Occipital lobe (tissue), 3 donors: ENCODE data around the gene MST1. TPM values are rescaled to one million over a fixed set of nuclear protein-coding genes. Genes with fewer than 3 reads are reported as not detected.

Experiments
- DNase-seq: peaks from one replicate; lab custom pipeline; 2025; lab: John Stamatoyannopoulos, UW
- small RNA-seq: library from RNA; depleted of rRNA; stranded (forward); fragments of <200 nt; gene quantifications from one replicate; pipeline ENCODE3, GENCODE V24; 2014
- total RNA-seq: library from RNA; depleted of rRNA; stranded (reverse); fragments of >200 nt; gene quantifications from one replicate; pipeline ENCODE4 v1.2.3, GENCODE V29; 2014

MST1 gene
- total RNA-seq, 1 donor from 2014 or later = 7.5 TPM

DNA sequence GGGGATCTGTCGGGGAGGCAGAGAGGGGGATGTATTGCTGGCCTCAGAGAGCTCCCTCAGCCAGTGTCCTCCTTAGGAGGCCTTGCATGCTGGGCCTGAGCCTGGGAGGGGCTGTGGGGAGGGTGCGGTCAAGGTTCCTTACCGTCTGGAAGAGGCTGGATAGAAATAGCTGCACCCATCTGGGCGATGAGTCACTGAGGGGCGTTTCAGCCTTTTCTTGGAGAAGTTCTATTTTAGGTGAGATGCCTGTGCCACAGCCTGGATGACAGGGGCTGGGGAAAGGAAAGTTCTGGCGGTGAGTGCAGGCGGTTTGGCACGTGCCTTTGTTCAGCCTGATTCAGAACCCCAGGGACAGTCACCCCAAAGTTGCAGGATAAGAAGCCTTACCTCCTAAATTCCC lies 50.8 kb downstream of the MST1 start:
- peak; percentile 78 for DNase-seq

DNA sequence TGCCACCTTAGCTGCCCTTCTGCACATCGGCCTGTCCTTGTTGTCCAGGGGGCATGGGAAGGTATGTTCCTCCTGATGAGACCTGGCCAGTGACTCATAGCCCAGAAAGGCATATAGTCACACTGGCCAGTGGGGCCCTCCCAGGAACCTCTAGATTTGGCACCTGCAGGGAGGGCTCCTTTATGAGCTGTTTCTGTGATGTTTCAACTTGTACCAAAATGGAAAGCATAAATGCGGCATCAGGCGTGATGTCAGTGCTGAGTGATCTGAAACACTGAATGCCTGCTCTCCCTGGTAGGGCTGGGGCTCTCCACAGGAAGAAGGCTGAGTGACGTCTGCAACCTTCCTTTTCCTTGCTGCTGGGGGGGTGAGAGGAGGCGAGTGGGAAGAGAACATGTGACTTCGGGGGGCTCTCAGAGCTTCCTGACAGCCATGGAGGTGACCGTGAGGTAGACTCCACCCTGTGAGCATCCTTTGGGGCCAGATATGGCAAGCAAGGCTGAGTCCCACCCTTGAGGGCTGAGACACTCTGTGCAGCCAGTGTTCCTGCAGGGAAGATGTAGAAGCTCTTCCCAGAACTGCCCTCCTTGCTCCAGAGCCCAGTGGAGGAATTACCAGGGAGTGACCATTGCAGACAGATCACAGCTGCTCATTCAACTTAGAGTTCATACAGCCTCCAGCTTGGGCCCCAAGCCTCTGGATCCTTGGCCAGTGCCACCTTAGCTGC lies 52.2 kb downstream of the MST1 start:
- peak; percentile 45 for DNase-seq

DNA sequence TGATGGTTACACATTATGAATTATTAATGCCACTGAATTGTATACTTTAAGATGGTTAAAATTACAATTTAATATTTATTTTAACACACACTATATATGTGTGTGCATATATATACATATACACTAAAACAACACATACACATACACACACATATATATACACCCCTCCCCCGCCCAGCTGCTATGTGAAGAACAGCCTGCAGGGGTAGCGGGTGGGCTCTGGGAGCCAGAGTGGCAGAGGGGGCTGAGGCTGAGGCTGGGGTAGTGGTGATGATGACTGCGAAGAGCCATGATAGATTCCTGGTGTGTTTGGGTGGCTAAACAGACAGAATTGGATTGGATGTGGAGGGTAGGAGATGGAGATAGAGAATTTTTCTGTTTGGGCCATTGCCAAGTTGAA lies 54.5 kb downstream of the MST1 start:
- DNase-seq = no peak

Small RNA genes lying within 50 kb of the gene (small RNA-seq; reads per million reads assigned to genes)
- not detected for gene AMIGO3

Other genes starting within 250 kb of the MST1 start
- 21.2 TPM for gene DAG1, start 219.2 kb downstream of the MST1 start, total RNA-seq
- gene BSN, start 135.0 kb downstream of the MST1 start, total RNA-seq = 7.3 TPM
- 65.4 TPM for gene APEH, start 15.1 kb downstream of the MST1 start, total RNA-seq
- 23.2 TPM for gene RNF123, start 83 bp upstream of the MST1 start, total RNA-seq
- 0.78 TPM for gene AMIGO3, start 30.2 kb upstream of the MST1 start, total RNA-seq
- 10.6 TPM for gene GMPPB, start 34.5 kb upstream of the MST1 start, total RNA-seq
- 70.3 TPM for gene IP6K1, start 97.1 kb upstream of the MST1 start, total RNA-seq
- gene CDHR4, start 110.4 kb upstream of the MST1 start, total RNA-seq = not detected
- gene INKA1, start 113.8 kb upstream of the MST1 start, total RNA-seq = 12.3 TPM
- 3.4 TPM for gene UBA7, start 124.5 kb upstream of the MST1 start, total RNA-seq
- 2.2 TPM for gene TRAIP, start 167.1 kb upstream of the MST1 start, total RNA-seq
- 188 TPM for gene CAMKV, start 180.4 kb upstream of the MST1 start, total RNA-seq
- gene MST1R, start 214.4 kb upstream of the MST1 start, total RNA-seq = 0.31 TPM
- gene MON1A, start 240.3 kb upstream of the MST1 start, total RNA-seq = 16.8 TPM